ENCODE measurements around the gene USP48.

USP48 gene

DNA sequence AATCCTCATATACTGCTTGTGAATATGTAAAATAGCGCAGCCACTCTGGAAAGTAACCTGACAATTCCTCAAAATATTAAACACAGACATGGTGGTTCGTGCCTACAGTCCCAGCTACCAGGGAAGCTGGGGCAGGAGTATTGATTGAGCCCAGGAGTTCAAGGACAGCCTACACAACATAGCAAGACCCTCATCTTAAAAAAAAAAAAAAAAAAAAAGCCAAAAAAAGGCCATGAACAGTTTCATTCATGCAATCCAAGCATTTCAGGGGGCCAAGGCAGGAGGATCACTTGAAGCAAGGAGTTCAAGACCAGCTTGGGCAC is 4.6 kb downstream of the USP48 start:
- TF ChIP-seq TEAD4 (IDR thresholded peaks at IDR 0.05) (no peak), CREB1 (IDR thresholded peaks at IDR 0.05; ENCODE audit: low read depth) (no peak), NFIC (IDR thresholded peaks at IDR 0.05) (no peak), YY1 (IDR thresholded peaks at IDR 0.05; ENCODE audit: low read depth) (no peak), TCF12 (IDR thresholded peaks at IDR 0.05; ENCODE audit: low read depth) (no peak), EGR1 (IDR thresholded peaks at IDR 0.05) (no peak), FOXM1 (IDR thresholded peaks at IDR 0.05; ENCODE audit: borderline replicate concordance, low read depth) (no peak), RAD21 (IDR thresholded peaks at IDR 0.05; ENCODE audit: low read depth) (no peak), CEBPB (IDR thresholded peaks at IDR 0.05) (no peak), ZBTB7A (IDR thresholded peaks at IDR 0.05; ENCODE audit: low read depth) (no peak), EP300 (IDR thresholded peaks at IDR 0.05; ENCODE audit: borderline replicate concordance) (no peak), TAF1 (IDR thresholded peaks at IDR 0.05; ENCODE audit: low read depth) (no peak)
- TF ChIP-seq, protein P1, sequence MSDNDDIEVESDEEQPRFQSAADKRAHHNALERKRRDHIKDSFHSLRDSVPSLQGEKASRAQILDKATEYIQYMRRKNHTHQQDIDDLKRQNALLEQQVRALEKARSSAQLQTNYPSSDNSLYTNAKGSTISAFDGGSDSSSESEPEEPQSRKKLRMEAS (IDR thresholded peaks at IDR 0.05), result no peak
- TF ChIP-seq, protein P2, sequence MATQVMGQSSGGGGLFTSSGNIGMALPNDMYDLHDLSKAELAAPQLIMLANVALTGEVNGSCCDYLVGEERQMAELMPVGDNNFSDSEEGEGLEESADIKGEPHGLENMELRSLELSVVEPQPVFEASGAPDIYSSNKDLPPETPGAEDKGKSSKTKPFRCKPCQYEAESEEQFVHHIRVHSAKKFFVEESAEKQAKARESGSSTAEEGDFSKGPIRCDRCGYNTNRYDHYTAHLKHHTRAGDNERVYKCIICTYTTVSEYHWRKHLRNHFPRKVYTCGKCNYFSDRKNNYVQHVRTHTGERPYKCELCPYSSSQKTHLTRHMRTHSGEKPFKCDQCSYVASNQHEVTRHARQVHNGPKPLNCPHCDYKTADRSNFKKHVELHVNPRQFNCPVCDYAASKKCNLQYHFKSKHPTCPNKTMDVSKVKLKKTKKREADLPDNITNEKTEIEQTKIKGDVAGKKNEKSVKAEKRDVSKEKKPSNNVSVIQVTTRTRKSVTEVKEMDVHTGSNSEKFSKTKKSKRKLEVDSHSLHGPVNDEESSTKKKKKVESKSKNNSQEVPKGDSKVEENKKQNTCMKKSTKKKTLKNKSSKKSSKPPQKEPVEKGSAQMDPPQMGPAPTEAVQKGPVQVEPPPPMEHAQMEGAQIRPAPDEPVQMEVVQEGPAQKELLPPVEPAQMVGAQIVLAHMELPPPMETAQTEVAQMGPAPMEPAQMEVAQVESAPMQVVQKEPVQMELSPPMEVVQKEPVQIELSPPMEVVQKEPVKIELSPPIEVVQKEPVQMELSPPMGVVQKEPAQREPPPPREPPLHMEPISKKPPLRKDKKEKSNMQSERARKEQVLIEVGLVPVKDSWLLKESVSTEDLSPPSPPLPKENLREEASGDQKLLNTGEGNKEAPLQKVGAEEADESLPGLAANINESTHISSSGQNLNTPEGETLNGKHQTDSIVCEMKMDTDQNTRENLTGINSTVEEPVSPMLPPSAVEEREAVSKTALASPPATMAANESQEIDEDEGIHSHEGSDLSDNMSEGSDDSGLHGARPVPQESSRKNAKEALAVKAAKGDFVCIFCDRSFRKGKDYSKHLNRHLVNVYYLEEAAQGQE (IDR thresholded peaks at IDR 0.05; ENCODE audit: low read depth), result no peak
- TF ChIP-seq, protein P3, sequence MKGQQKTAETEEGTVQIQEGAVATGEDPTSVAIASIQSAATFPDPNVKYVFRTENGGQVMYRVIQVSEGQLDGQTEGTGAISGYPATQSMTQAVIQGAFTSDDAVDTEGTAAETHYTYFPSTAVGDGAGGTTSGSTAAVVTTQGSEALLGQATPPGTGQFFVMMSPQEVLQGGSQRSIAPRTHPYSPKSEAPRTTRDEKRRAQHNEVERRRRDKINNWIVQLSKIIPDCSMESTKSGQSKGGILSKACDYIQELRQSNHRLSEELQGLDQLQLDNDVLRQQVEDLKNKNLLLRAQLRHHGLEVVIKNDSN (IDR thresholded peaks at IDR 0.05), result no peak

DNA sequence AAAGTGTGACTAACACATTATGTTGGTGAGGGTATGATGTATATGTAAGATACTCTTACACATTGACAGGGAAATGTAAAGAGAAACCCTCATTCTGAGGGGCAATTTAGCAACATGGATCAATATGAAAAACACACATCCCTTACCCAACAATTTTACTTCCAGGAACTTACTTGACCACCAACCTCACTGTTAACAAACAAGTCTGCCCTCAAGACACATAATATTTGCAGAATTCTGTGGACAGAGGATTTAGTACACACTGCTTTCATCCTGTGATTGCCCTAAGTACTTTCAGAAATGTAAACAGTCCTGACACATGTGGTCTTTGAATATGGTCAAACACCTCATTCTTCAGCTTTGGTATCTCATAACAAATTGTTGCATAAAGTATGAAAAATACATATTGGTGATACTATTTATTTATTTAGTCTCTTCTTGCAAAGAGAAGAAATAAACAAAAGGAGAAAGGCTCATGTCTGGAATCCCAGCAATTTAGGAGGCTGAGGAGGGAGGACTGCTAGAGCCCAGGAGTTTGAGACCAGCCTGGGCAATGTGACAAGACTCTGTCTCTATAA is 6.9 kb downstream of the USP48 start:
- TF ChIP-seq, protein P1 (IDR thresholded peaks at IDR 0.05), result no peak
- no peak for TF ChIP-seq EGR1 (IDR thresholded peaks at IDR 0.05)
- no peak for TF ChIP-seq CREB1 (IDR thresholded peaks at IDR 0.05; ENCODE audit: low read depth)
- TF ChIP-seq EP300 (IDR thresholded peaks at IDR 0.05; ENCODE audit: borderline replicate concordance), result no peak

DNA sequence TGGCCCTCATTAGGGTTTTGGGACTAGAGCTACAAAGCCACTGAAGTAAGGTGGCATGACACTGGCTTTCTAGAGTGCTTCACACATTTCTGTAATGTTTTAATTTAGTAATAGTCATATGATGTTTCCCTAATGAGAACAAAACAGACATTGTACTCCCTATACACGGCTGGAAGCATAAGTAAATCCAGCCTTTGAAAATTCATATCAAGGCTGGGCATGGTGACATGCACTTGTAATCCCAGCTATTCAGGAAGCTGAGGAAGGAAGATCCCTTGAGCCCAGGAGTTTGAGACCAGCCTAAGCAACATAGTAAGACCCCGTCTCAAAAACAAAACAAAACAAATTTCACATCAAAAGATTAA is 7.4 kb downstream of the USP48 start:
- TF ChIP-seq RAD21 (IDR thresholded peaks at IDR 0.05; ENCODE audit: low read depth) (no peak), EGR1 (IDR thresholded peaks at IDR 0.05) (no peak), EP300 (IDR thresholded peaks at IDR 0.05; ENCODE audit: borderline replicate concordance) (no peak), YY1 (IDR thresholded peaks at IDR 0.05; ENCODE audit: low read depth) (no peak)
- TF ChIP-seq, protein P1 (IDR thresholded peaks at IDR 0.05), result no peak
- TF ChIP-seq, protein P2 (IDR thresholded peaks at IDR 0.05; ENCODE audit: low read depth), result no peak

DNA sequence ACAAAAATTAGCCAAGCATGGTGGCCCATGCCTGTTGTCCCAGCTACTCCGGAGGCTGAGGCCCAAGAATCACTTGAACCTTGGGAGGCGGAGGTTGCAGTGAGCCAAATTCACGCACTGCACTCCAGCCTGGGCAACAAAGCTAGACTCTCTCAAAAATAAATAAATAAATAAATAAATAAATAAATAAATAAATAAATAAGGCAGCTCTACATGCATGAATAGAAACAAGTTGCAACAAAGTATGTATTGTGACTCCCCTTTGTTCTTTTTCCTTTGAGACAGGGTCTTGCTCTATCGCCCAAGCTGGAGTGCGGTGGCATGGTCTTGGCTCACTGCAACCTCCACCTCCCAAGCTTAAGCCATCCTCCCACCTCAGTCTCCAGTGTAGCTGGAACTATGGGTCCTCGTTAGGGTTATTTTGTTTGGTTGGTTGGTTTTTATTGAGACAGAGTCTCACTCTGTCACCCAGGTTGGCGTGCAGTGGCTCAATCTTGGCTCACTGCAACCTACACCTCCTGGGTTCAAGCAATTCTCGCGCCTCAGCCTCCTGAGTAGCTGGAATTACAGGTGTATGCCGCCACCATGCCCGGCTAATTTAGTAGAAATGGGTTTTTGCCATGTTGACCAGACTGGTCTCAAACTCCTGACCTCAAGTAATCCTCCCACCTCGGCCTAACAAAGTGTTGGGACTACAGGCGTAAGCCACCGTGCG is 8.0 kb downstream of the USP48 start:
- TF ChIP-seq CREB1 (IDR thresholded peaks at IDR 0.05; ENCODE audit: low read depth) (no peak), RAD21 (IDR thresholded peaks at IDR 0.05; ENCODE audit: low read depth) (no peak)
- TF ChIP-seq, protein P1 (IDR thresholded peaks at IDR 0.05), result no peak

DNA sequence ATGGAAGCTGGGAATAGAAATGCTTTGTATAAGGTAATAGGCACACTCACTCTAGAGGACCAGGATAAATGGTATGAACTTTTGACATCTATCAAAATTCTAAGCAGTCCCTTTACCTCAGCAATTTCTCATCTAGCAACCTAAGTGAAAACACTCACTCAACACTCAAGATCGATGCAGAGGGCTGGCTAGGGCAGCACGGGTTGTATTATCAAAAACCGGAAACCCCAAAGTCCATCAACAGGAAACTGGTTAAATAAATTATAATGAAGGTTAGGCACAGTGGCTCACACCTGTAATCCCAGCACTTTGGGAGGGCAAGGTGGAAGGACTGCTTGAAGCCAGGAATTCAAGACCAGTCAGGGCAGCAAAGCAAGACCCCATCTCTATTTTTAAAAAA is 9.4 kb downstream of the USP48 start:
- TF ChIP-seq EGR1 (IDR thresholded peaks at IDR 0.05) (no peak), CEBPB (IDR thresholded peaks at IDR 0.05) (no peak), CREB1 (IDR thresholded peaks at IDR 0.05; ENCODE audit: low read depth) (no peak), EP300 (IDR thresholded peaks at IDR 0.05; ENCODE audit: borderline replicate concordance) (no peak), NFIC (IDR thresholded peaks at IDR 0.05) (no peak), TAF1 (IDR thresholded peaks at IDR 0.05; ENCODE audit: low read depth) (no peak), FOXM1 (IDR thresholded peaks at IDR 0.05; ENCODE audit: borderline replicate concordance, low read depth) (no peak), YY1 (IDR thresholded peaks at IDR 0.05; ENCODE audit: low read depth) (no peak)
- TF ChIP-seq, protein P1 (IDR thresholded peaks at IDR 0.05), result no peak
- TF ChIP-seq, protein P2 (IDR thresholded peaks at IDR 0.05; ENCODE audit: low read depth), result no peak

Data from Ishikawa (cell line).